GM19328 (cell line): Measurements from ENCODE around the gene FECH.
"Not testable (repeated sequence)": the region's sequence is repeated elsewhere in the genome, so short reads cannot be mapped to it uniquely, and the experiment has no call there.

ENCODE experiments used
- ATAC-seq: cut with Tn5 transposase; IDR thresholded peaks from one replicate; pipeline ENCODE4 v1.9.1; 2021; ENCODE audit warnings: mild to moderate bottlenecking, moderate library complexity; ENCODE audit not compliant: unreplicated experiment

Gene FECH, protein sequence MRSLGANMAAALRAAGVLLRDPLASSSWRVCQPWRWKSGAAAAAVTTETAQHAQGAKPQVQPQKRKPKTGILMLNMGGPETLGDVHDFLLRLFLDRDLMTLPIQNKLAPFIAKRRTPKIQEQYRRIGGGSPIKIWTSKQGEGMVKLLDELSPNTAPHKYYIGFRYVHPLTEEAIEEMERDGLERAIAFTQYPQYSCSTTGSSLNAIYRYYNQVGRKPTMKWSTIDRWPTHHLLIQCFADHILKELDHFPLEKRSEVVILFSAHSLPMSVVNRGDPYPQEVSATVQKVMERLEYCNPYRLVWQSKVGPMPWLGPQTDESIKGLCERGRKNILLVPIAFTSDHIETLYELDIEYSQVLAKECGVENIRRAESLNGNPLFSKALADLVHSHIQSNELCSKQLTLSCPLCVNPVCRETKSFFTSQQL

GRCh38 chr18:57586251-57587049 lies at the start of gene FECH:
FECH (minus strand) TSS chr18:57586702; CDS start chr18:57586620, 82 bp downstream.
- ATAC-seq = peak; percentile 95

DNA sequence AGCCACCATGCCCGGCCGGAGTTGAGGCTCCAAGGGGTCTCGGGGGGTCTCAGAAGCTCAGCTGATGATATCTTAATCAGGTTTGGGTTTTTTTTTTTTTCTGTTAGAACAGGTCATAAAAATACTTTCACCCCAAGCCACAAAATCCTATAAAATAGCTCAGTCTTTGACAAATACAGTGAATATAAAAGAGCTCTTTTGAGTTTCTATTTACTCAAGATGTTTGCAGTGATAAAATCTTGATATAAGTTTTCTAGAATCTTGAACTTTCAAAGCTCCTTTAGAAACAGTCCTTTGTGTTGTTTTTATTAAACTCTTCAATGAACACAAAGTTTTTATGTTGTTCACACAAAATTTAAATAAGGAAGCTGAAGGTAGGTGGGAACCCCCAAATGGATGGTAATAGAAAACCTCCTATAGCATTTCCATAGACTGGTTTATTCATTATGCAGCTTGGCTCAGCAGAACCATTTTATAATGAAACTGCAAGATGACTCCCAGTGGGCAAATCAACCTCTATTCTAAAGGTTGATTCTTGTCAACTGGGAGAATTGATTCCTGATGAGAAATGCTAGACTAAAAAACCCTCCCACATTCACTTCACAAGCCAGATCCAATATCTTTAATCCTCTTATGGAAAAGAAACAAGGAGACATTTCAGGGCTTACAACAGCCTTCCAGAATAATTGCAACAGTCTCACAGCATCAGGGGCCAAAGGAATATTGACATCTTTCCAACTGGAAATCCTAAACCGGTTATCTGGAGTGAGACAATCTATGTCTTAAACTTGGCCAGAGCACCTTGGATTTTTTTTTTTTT lies 48.7 kb upstream of the FECH start:
- ATAC-seq = no peak

- no peak for ATAC-seq
These were observed 45.2 kb upstream of the FECH start for GRCh38 chr18:57631697-57632096.

DNA sequence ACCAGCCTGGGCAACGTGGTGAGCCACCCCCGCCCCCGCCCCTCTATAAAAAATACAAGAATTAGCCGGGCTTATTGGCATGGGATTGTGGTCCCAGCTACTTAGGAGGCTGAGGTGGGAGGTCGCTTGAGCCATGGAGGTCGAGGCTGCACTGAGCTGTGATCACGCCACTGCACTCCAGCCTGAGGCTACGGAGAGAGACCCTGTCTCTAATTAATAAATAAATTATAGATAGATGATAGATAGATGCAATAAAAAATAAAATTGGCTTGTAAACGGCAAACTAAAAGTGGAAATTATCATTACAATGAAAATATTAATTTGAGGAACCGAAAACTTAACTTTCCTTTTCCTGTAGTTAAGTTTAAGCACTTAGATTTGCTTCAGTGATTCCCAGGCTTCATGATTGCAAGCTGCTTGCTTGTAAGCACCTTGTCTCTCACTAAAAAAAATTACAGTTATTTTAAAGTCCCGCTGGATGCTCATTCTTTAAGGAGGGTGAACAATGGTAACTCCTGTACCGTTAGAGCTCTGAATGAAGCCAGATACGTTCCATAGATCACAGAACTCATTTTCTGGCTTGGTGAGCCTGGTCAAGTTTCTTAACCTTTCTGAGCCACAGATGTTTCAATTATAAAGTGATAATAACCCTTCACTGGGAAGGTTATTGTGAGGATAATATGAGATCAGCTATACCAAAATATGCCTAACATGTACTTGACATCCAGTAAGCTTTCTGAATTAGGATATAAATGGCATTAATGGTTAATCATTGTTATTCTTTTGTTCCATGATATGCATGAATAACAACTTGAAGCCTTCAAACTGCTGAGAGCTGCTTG lies 44.5 kb upstream of the FECH start:
- peak; percentile 11 for ATAC-seq

DNA sequence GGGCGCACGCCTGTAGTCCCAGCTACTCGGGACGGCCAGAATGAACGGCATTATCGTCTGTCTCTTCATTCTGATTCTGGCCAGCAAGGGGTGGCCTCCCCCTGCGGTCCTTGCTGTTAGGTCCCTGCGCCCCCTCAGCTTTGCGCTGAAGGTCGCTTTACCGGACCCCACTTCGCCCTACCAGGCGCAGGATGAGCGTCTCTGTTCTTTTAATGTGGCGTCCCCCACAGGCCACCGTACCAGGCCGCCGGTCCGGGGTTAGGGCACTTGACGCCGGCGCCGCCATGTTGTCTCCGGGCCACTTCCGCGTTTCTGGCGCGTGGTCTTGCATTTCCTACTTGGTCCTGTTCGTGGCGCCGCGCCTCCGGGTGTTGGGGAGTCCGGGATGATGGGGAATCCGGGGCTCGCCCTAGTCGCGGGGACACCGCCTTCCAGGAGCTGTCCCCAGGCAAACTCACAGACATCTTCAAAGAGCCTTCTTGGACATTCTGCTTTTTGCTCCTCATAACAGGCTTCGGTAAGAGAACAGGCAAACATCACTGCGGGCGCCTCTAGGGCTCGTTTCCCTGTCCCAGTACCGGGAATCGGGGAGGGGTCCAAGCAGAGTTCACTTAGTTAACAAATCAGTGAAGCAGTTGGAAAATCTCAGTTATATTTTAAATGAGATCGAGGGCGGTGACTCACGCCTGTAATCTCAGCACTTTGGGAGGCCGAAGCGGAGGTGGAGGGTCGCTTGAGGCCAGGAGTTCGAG lies 43.7 kb upstream of the FECH start:
- ATAC-seq = peak; percentile 87

DNA sequence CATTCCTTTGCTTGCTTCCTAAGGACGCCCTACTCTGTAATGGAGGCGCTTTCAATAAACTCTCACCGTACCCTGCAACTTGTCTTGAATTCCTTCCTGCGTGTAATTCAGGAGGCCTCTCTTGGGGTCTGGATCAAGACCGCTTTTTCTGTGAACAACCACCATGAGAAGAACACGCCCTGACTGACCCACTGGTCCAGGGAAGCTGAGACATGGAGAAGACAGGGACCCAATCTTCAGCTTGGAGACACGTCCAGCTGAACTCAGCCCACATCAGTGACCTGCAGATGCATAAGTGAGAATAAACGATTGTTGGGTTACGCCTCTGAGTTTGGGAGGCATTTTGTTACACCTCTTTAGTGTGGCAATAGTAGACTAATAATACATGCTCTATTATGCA lies 42.9 kb upstream of the FECH start:
- ATAC-seq = no peak

- ATAC-seq = no peak
These were observed 41.0 kb upstream of the FECH start for GRCh38 chr18:57627488-57627887.

GRCh38 chr18:57624988-57625387 lies 38.5 kb upstream of the FECH start:
- no peak for ATAC-seq

DNA sequence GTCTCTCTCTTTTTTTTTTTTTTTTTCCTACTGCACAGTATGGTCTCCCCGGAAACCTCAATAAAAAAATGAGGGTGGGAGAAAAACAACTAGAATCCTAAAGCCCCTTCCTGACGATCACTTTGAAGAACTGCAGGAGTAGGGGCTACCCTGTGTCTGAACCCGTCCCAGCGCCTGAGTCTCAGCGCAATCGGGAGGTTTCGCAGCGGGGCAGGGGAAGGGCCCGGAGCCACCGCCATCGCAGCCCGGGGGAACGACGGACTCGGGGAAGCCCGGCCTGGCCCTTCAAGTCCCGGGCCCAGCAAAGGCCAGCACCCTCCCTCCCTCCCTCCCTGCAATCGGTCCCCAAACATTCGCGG lies 34.7 kb upstream of the FECH start:
- peak; percentile 4 for ATAC-seq

- ATAC-seq = no peak
These were observed 33.4 kb upstream of the FECH start for GRCh38 chr18:57619876-57620275.

DNA sequence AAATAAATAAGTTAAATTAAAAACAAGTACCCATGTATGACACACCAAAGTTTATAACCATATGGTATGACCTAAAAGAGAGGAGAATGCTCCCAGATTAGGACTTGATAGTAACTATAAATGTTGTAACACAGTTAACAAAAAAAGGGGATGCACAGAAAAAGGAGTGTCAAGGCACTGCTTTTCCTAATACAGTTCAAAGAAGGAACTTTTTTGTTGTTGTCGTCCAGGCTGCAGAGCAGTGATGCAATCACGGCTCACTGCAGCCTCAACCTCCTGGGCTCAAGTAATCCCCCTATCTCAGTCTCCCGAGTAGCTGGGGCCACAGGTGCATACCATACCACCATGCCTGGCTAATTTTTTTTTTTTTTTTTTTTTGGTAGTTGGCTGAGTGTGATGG lies 32.4 kb upstream of the FECH start:
- no peak for ATAC-seq

- ATAC-seq = no peak
These were observed 17.4 kb upstream of the FECH start for GRCh38 chr18:57603871-57604270.

DNA sequence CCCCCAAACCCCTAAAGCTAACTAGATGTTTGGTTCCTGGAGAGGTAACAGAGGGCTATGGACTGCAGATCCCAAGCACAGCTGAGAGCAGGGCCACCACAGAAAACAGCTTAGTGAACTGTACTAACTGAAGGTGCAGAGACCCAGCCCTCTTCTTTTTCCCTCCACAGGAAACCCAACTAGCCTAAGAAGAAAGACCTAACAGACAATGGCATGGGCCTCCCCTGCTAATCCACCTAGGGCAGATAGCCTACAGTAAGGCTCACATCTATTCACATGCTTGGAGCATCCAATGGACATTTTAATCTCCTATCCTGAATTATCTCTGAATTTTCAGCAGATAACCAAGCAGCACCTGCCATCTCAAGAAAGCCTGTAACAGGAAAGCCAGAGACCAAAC lies 8.8 kb upstream of the FECH start:
- ATAC-seq = no peak

DNA sequence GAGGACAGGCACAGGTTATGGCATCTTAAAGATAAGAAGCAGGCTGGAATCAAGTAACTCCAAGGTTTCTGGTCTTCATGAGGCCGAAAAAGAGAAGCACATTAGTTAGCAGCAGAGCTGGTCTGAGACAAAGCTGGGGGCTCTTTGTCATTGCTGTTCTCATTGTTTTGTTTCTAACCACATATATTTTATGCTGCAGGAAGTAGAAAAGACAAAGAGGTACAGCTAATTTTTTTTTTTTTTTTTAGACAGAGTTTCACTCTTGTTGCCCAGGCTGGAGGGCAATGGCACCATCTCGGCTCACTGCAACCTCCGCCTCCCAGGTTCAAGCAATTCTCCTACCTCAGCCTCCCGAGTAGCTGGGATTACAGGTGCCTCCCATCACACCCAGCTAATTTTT lies 6.2 kb upstream of the FECH start:
- ATAC-seq = not testable (repeated sequence)

DNA sequence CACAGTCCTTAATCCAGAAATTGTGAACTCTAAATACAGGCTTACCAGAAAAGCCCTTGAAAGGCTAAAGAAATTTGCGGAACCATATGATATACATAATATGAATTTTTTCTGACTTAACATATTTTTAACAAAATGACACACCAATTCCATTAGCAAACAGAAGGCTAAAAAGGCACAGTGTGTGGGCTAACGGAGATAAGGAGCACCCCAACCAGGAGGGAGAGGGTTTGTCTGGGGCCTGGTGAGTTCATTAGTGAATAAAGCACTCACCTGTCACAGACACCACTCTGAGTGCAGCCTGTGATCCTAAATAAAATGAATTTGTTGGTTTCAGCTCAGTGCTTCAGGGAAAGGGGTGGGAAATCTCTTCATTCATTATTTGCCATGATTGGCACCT lies 2.7 kb upstream of the FECH start:
- ATAC-seq = no peak

DNA sequence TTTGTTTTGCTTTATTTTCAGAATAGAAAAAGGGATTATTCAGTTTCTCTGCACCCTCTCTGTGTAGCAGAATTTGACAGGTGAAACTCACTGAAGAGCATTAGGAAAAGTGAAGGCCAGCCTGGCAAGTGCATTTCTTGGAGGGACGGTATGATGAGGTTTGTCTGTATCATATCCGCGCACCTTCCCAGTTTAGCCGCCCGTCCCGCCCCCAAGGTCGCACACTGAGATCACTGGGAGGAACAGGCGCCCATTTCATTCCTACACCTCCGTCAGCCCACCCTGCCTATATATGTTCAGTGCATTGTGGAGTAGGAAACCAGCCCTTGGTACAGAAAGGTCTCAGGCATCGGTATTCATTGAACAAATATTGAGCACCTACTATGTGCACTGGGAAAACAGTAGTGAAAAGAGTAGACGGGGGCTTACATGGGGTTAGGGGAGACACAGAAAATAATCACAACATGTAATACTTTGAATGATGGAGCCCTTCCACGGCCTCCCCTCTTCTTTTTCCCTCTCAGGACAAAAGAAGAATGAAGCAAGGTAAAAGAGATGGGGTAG lies 678 bp upstream of the FECH start:
- no peak for ATAC-seq

GRCh38 chr18:57585855-57586250 lies 649 bp downstream of the FECH start:
- ATAC-seq = no peak

DNA sequence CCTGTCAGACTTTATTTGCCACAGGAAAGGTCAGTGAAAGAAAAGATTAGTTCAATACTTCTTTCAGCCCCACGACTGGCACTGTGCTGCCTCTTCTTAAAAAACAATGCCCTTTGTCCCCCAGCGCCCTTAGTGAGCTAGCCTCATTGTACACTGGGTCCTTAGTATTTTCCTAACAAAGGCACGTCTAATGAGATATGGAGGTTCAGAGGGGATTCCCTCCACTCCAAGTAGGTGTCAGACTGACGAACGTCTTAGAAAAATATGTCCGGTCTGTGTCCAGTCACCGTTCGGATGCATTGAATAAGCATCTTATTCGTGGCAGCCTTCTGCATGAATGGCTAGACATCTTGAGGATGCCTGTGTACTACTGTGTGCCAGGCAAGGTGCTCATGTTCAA lies 1.1 kb downstream of the FECH start:
- no peak for ATAC-seq

GRCh38 chr18:57584444-57584843 lies 2.1 kb downstream of the FECH start:
- ATAC-seq = no peak
